Measurements from ENCODE around the gene TBCD.

The TBCD gene

GRCh38 chr17:82856361-82856760 is 104.5 kb downstream of the TBCD start:
- DNase-seq (ENCODE audit: low read depth in 2 of 2), result no peak

GRCh38 chr17:82858376-82859126 is 106.7 kb downstream of the TBCD start:
- no peak for DNase-seq (ENCODE audit: low read depth in 2 of 2)

GRCh38 chr17:82859431-82860403 is 107.9 kb downstream of the TBCD start:
- DNase-seq (ENCODE audit: low read depth in 2 of 2), result peak; percentile 36 to 57

DNA sequence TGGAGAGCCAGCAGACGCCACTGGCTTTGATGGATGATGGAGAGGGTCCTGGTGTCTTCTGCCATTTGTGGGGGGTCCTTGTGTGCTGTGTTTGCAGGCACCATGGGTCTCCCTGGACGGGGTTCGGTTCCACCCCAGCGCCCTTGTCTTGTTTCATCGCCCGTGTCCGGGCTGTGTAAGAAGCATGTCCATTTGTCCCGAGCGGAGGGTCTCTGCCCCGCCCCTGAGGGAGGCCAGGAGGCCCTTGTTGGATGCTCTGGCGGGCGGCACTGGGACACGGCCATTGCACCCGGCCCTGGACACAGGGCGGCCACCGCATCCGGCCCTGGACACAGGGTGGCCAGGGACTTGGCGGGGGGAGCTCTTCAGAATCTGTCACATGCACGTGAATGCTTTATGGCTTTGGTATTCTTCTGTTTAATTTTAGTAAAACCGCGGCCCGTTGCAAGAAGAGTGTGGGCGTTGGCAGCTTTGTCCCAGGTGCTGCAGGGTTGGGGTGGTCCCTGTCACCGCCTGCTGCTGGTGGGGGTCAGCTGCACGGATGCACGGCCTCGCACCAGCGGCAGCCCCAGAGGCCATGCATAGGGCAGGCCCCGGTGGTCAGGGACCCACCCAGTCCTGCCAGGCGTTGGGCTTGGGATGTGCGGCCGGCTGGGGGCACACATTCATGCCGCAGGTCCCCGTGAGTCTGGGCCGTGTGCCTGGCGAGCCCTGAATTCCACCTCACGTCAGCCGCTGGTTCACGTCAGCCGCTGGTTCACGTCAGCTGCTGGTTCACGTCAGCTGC is 108.9 kb downstream of the TBCD start:
- DNase-seq (ENCODE audit: low read depth in 2 of 2), result no peak

GRCh38 chr17:82861393-82861775 is 109.5 kb downstream of the TBCD start:
- DNase-seq (ENCODE audit: low read depth in 2 of 2), result no peak

- DNase-seq (ENCODE audit: low read depth in 2 of 2), result no peak
Observed at GRCh38 chr17:82862191-82862590, 110.3 kb downstream of the TBCD start.

GRCh38 chr17:82862737-82863382 is 111.0 kb downstream of the TBCD start:
- DNase-seq (ENCODE audit: low read depth in 2 of 2), result no peak

GRCh38 chr17:82863383-82863940 is 111.6 kb downstream of the TBCD start:
- DNase-seq (ENCODE audit: low read depth in 2 of 2), result no peak

DNA sequence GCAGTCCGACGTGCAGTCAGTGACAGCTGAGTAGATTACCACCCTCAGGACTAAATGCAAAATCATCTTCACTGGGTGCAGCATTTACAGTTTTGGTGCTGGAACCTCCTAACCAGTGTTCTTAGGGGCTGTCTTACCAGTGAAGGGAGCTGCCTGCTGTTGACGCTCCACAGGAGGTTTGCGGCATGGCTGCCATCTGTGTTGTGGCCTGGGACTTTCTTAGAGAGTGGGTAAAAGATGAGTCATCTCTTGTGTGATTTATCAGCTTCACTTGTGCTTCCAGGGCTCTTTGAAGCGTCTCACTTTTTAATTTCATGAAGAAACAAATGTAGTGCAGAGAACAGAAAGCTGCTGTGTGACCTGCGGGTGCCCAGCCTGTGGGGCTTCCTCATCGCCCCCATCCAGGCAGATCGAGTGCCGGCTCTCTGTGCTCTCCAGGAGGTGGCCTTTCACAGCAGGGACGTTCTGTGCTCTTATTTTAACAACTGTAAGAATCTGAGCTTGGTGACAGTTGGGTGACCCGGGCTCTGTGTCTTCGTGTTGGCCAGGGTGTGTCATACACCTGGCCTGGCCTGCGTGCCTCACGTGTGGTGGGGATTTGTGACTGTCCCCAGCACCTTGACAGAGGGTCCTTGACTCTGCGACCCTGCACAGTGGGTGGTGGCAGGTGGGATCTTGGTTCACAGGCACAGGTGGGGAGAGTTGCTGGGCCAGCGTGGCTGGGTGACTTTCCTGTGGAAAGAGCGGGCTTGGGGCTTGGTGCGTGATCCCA is 112.3 kb downstream of the TBCD start:
- DNase-seq (ENCODE audit: low read depth in 2 of 2), result peak; percentile 78 to 81

GRCh38 chr17:82864713-82865248 is 112.9 kb downstream of the TBCD start:
- no peak for DNase-seq (ENCODE audit: low read depth in 2 of 2)

DNA sequence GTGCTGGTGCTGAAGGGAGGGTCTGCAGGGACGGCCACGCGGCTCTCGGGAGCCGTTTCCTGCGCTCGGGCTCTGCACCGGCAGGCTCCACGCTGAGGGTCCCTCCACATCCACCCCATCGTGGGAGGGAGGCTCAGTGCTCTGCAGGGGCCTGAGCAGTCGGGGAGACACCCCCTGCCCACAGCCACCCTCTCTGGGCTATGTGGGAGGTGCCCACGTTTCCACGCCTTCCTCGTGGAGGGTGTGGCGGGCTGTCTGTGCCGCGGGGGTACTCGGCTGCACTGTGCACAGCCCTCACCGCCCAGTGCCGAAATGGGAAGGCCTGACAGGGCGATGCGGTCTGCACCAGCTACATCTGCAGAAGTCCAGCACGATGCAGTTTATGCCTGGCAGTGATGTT is 113.4 kb downstream of the TBCD start:
- no peak for DNase-seq (ENCODE audit: low read depth in 2 of 2)

DNA sequence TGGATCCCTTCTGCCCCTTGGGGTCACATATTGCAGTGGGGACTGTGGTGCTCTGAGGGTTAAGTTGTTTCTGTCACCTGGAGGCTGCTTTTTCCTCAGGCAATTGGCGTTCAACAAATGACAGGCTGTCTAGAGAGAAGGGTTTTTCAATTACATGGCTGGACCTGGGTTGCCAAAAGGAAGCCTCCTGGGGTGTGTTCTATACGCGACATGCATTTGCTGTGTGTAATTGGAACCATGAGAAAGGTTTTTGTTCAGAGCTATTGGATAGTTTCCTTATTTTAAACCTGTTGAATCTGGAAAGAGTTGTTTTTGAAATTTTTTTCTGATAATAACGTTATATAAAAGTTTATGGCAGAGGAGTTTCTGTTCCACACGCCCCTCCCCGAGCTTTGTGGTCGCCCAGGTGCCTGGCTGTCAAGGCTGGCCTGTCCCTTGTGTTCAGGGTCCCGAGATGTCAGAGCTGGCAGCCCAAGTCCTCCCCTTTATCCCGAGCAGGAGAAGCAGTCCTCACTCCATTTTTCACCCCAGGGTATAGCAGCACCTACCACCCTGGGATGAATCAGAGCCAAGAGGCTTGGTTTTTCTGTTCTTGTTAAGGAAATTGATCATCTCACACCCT is 114.0 kb downstream of the TBCD start:
- DNase-seq (ENCODE audit: low read depth in 2 of 2), result no peak

- DNase-seq (ENCODE audit: low read depth in 2 of 2), result no peak
Observed at GRCh38 chr17:82866590-82867191, 114.8 kb downstream of the TBCD start.

- DNase-seq (ENCODE audit: low read depth in 2 of 2), result no peak
Observed at GRCh38 chr17:82867763-82868325, 116.0 kb downstream of the TBCD start.

DNA sequence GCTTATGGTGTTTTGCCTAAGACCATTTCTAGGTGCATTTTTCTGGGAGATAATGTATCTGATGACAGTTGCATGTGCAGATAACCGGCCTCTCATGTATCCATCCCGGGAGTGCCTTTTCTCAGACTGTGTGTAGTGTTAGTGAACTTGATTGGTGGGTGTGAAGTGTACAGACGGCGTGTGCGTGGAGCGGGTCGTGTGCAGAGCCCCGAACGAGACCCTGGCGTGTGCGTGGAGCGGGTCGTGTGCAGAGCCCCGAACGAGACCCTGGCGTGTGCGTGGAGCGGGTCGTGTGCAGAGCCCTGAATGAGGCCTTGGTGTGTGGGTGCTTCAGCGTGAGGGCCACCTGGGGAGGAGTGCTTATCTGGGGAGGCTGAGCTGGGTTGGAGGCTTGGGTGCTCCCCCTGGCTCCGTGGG is 116.9 kb downstream of the TBCD start:
- DNase-seq (ENCODE audit: low read depth in 2 of 2), result no peak

GRCh38 chr17:82869536-82869935 is 117.7 kb downstream of the TBCD start:
- DNase-seq (ENCODE audit: low read depth in 2 of 2), result no peak

- no peak for DNase-seq (ENCODE audit: low read depth in 2 of 2)
Observed at GRCh38 chr17:82870091-82870491, 118.2 kb downstream of the TBCD start.

- no peak for DNase-seq (ENCODE audit: low read depth in 2 of 2)
Observed at GRCh38 chr17:82870541-82870940, 118.7 kb downstream of the TBCD start.
